A673 (cell line): ENCODE data around the gene HNRNPA1L2.

Experiments used
- EZH2 ChIP-seq: fragments of 200-600 bp; sonication (generic); IDR thresholded peaks from 2 replicates; pipeline ENCODE4 v1.6.1; 2017; ENCODE audit warnings: borderline replicate concordance, low read depth, mild to moderate bottlenecking, mixed read lengths, antibody characterized with exemption, low read length; ENCODE audit not compliant: poor library complexity, severe bottlenecking
- TF ChIP-seq, protein P1 (sequence below): fragments of 300-800, 200-600 bp; sonication (generic); conservative IDR thresholded peaks from 2 replicates; pipeline ENCODE4 v1.5.1; 2017; ENCODE audit warnings: low read depth, mild to moderate bottlenecking, antibody characterized with exemption, low read length, moderate library complexity, mixed read lengths

DNA sequence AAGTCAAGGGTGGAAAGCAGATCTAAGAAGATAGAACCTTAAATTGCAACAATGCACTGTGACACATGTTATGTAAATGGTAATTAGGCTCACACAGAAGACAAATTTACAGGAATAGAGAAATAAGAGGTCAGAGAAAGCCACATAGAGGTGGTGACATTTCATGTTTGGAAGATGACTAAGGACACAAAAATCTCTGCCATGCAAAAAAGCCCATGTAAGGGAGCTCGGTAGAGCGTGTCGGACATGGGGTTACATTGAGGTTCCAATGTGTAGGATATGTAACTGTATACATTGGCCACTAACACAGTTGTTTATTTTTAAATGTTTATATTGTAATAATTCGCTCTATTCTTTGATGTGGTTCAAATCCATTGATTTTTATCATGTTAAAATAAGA is 44.1 kb downstream of the HNRNPA1L2 start:
- TF ChIP-seq, protein P1, sequence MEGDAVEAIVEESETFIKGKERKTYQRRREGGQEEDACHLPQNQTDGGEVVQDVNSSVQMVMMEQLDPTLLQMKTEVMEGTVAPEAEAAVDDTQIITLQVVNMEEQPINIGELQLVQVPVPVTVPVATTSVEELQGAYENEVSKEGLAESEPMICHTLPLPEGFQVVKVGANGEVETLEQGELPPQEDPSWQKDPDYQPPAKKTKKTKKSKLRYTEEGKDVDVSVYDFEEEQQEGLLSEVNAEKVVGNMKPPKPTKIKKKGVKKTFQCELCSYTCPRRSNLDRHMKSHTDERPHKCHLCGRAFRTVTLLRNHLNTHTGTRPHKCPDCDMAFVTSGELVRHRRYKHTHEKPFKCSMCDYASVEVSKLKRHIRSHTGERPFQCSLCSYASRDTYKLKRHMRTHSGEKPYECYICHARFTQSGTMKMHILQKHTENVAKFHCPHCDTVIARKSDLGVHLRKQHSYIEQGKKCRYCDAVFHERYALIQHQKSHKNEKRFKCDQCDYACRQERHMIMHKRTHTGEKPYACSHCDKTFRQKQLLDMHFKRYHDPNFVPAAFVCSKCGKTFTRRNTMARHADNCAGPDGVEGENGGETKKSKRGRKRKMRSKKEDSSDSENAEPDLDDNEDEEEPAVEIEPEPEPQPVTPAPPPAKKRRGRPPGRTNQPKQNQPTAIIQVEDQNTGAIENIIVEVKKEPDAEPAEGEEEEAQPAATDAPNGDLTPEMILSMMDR: no peak
- no peak for TF ChIP-seq EZH2
